Measurements from ENCODE around the gene ERVV-1.
"Not testable (repeated sequence)": the region's sequence is repeated elsewhere in the genome, so short reads cannot be mapped to it uniquely, and the experiment has no call there.

The ERVV-1 gene

DNA sequence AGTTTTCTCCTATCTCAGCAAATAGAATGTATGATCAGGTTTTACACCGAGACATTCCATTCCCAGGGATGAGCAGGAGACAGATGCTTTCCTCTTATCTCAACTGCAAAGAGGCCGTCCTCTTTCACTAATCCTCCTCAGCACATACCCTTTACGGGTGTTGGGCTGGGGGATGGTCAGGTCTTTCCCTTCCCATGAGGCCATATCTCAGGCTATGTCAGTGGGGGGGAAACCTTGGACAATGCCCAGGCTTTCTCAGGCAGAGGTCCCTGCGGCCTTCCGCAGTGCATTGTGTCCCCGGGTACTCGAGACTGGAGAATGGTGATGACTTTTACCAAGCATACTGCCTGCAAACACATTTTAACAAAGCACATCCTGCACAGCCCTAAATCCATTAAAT lies 14.6 kb downstream of the ERVV-1 start:
- DNase-seq (ENCODE audit: low read depth in 2 of 2) = not testable (repeated sequence)

DNA sequence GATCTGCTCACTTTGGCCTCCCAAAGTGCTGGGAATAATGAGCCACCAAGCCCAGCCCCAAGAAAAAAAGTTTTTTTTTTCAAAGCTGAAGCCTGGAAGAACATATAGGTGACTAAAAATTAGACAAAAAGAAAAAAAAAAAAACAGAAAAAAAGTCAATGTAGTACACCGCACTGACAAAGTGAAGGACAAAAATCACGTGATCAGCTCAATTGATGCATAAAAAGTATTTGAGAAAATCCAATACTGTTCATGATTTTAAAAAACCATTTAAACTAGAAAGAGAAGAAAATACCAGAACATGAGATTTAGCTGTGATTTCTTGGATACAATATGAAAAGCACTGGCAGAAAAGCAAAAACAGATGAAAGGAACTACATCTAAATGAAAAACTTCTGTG lies 20.3 kb downstream of the ERVV-1 start:
- DNase-seq (ENCODE audit: low read depth in 2 of 2) = no peak

DNA sequence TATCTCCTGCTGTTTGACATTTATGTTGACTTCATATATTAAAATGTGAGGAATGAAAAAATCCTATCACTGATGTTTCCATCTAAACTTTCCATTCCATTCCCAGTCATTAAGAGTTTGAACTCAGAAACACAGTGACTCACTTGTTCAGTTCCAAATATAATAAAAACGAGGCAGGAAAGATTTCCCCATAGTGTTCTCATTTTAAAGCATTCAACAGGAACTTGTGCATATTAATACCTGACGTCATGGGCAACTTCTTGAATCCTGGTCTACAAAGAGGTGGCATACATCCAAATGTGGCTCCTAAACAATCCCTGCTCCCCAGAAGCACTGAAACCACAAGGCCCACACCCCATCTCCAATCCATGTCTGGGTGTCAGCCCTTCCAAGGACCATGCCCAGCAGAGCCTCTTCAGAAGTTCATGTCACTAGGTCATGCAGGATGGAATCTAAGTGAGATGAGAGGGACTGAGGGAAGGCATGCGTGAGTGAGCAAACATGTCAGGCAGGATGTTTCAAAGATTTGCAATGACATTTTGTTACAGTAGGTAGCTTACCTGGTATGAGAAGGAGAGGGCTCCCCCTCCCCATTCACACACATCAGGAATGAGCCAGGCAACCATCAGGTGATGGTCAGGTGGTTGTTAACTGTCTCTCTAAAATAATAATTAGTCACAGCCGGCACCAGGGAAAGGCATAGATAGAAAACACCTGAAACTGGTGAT lies 21.4 kb downstream of the ERVV-1 start:
- DNase-seq (ENCODE audit: low read depth in 2 of 2) = no peak

- no peak for DNase-seq (ENCODE audit: low read depth in 2 of 2)
These were observed 23.7 kb downstream of the ERVV-1 start for GRCh38 chr19:53037101-53038097.

GRCh38 chr19:53041366-53041765 lies 27.6 kb downstream of the ERVV-1 start:
- no peak for DNase-seq (ENCODE audit: low read depth in 2 of 2)

DNA sequence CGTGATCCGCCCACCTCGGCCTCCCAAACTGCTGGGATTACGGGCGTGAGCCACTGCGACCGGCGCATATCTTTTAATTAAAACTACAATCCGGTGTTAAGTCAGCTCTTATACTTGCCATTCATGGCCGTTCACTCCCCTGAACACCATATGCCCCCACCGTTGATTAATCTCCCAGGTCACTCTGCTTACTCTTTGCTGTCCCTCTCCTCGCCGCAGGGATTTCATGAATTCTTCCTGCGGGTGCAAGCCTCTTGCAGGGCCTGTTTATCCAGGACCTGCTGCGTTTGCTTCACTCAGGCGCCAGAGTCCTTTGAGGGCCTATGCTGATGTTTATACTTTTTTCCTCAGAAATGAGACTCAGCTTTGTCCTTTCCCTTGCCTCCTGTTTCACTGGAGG lies 31.8 kb downstream of the ERVV-1 start:
- DNase-seq (ENCODE audit: low read depth in 2 of 2) = no peak

DNA sequence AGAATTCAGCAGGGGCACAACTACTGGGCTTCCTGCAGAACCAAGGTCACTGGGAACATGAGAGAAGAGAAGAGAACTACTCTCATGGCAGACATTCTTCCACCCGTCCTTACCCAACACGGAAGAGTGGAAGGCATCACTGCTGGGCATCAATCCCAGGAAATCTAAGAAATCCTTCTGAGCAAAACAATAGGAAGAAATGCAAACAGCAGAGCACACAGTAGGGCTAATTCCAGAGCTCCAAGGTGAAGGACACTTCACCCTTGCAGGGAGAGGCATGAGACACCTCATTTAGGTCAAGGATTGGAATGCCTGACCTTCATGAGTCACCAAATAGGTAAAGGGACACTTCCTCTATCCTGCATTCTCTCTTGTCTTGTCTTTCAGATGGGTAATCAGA lies 33.7 kb downstream of the ERVV-1 start:
- DNase-seq (ENCODE audit: low read depth in 2 of 2) = no peak

- no peak for DNase-seq (ENCODE audit: low read depth in 2 of 2)
These were observed 41.4 kb downstream of the ERVV-1 start for GRCh38 chr19:53055117-53055516.

- DNase-seq (ENCODE audit: low read depth in 2 of 2) = no peak
These were observed 44.3 kb downstream of the ERVV-1 start for GRCh38 chr19:53057904-53058580.
